ENCODE results near the gene RPL35A. TPM values are rescaled to one million over a fixed set of nuclear protein-coding genes. Genes with fewer than 3 reads are reported as not detected.
"Not testable (repeated sequence)": the region's sequence is repeated elsewhere in the genome, so short reads cannot be mapped to it uniquely, and the experiment has no call there.

Gene RPL35A
- total and polyA plus RNA-seq, 2 experiments from 2014 or later, result 1,070 to 2,096 TPM

DNA sequence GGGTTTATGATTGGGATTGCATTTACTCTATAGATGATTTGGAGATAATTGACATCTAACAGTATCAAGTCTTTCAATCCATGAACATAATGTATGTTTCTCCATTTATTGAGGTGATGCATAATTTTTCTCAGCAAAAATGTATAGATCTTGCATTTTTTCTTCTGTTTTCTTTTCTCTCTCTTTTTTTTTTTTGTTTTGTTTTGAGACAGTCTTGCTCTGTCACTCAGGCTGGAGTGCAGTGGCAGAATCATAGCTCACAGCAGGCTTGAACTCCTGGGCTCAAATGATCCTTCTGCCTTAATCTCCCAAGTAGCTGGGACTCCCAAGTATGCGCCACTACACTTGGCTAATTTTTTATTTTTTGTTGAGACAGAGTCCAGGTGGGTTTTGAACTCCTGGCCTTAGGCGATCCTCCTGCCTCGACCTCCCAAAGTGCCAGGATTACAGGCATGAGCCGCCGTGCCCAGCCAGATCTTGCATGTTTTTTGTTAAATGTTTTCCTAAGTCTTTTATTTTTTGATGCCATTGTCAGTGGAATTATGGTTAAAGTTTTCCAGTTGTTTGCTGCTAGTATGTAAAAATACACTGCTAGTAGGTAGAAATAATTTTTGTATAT, 13.1 kb downstream of the RPL35A start (continued):
- TF ChIP-seq CTCF (conservative IDR thresholded peaks at IDR 0.05; ENCODE audit: low read depth in 2 of 2), result no peak
- no peak for TF ChIP-seq EZH2phosphoT487 (IDR thresholded peaks at IDR 0.05; ENCODE audit: unreplicated experiment)
- TF ChIP-seq, protein P1, sequence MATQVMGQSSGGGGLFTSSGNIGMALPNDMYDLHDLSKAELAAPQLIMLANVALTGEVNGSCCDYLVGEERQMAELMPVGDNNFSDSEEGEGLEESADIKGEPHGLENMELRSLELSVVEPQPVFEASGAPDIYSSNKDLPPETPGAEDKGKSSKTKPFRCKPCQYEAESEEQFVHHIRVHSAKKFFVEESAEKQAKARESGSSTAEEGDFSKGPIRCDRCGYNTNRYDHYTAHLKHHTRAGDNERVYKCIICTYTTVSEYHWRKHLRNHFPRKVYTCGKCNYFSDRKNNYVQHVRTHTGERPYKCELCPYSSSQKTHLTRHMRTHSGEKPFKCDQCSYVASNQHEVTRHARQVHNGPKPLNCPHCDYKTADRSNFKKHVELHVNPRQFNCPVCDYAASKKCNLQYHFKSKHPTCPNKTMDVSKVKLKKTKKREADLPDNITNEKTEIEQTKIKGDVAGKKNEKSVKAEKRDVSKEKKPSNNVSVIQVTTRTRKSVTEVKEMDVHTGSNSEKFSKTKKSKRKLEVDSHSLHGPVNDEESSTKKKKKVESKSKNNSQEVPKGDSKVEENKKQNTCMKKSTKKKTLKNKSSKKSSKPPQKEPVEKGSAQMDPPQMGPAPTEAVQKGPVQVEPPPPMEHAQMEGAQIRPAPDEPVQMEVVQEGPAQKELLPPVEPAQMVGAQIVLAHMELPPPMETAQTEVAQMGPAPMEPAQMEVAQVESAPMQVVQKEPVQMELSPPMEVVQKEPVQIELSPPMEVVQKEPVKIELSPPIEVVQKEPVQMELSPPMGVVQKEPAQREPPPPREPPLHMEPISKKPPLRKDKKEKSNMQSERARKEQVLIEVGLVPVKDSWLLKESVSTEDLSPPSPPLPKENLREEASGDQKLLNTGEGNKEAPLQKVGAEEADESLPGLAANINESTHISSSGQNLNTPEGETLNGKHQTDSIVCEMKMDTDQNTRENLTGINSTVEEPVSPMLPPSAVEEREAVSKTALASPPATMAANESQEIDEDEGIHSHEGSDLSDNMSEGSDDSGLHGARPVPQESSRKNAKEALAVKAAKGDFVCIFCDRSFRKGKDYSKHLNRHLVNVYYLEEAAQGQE (IDR thresholded peaks at IDR 0.05; ENCODE audit: unreplicated experiment), result no peak
- no peak for TF ChIP-seq CREB1 (CRISPR knock-in tag; IDR thresholded peaks at IDR 0.05; ENCODE audit: low read depth)
- no peak for TF ChIP-seq ETS1 (IDR thresholded peaks at IDR 0.05)
- TF ChIP-seq ZNF331 (CRISPR knock-in tag; IDR thresholded peaks at IDR 0.05; ENCODE audit: low read depth), result no peak
- TF ChIP-seq ZNF114 (CRISPR knock-in tag; IDR thresholded peaks at IDR 0.05), result no peak
- TF ChIP-seq JUNB (IDR thresholded peaks at IDR 0.05; ENCODE audit: unreplicated experiment), result no peak
- no peak for TF ChIP-seq POLR2AphosphoS5 (IDR thresholded peaks at IDR 0.05; ENCODE audit: low read depth)

GRCh38 chr3:197967337-197967989, 17.5 kb downstream of the RPL35A start:
- not testable (repeated sequence) for H3F3A ChIP-seq (replicated peaks; ENCODE audit: low read depth); H3K4me2 ChIP-seq; H4K20me1 ChIP-seq (replicated peaks; ENCODE audit: insufficient read depth); DNase-seq (ENCODE audit: low spot score); H3K9me2 ChIP-seq (ENCODE audit: insufficient read depth); H3K27me3 ChIP-seq (ENCODE audit: insufficient read depth); H3K4me3 Mint-ChIP-seq; H3K4me1 Mint-ChIP-seq; H3K27ac Mint-ChIP-seq; H3K4me1 ChIP-seq (ENCODE audit: insufficient read depth); H2AFZ ChIP-seq; ATAC-seq; H3K4me3 ChIP-seq; H3K27me3 Mint-ChIP-seq (ENCODE audit: insufficient read depth, low read depth, poor library complexity); H3K36me3 ChIP-seq (ENCODE audit: insufficient read depth); H3K27ac ChIP-seq (ENCODE audit: low read depth); H3K79me2 ChIP-seq (replicated peaks; ENCODE audit: insufficient read depth)
- H3K9me3 Mint-ChIP-seq, result peaks cover 40% of the 10 kb centered on the region
- peaks cover 25% of the 10 kb centered on the region for H3K36me3 Mint-ChIP-seq (ENCODE audit: low read depth)

All from GM23338 (cell line).